Urinary bladder (tissue), 4 donors: ENCODE measurements around the gene VAC14. TPM values are rescaled to one million over a fixed set of nuclear protein-coding genes. Genes with fewer than 3 reads are reported as not detected.

Source experiments
- DNase-seq: peaks from one replicate; pipeline ENCODE4 v3.0.0-alpha.2; 2015; ENCODE audit errors: extremely low spot score
- H3K27ac ChIP-seq: one replicate; pipeline ENCODE4 v1.5.1; 2013; ENCODE audit warnings: low read depth, mild to moderate bottlenecking, moderate library complexity
- H3K36me3 ChIP-seq: one replicate; pipeline ENCODE4 v1.6.1; 2013; ENCODE audit warnings: mild to moderate bottlenecking, moderate library complexity; ENCODE audit not compliant: insufficient read depth
- H3K4me1 ChIP-seq: one replicate; pipeline ENCODE4 v1.6.1; 2013; ENCODE audit warnings: mild to moderate bottlenecking, moderate library complexity; ENCODE audit not compliant: insufficient read depth
- H3K4me3 ChIP-seq: one replicate; pipeline ENCODE4 v1.5.1; 2013; ENCODE audit warnings: low read depth, low read length
- WGBS: extraction: QIAGEN DNeasy Blood & Tissue Kit; methylation state at CpG from one replicate; pipeline ENCODE4 v1.1.7; 2013; 5-methylcytosine and 5-hydroxymethylcytosine counted together
- polyA plus RNA-seq: library from polyadenylated mRNA; stranded (reverse); fragments of 200-250 nt; gene quantifications from one replicate; pipeline ENCODE4 v1.2.3, GENCODE V29; 2013
- total RNA-seq: library from RNA; depleted of rRNA; stranded (reverse); fragments of >200 nt; gene quantifications from one replicate; pipeline ENCODE4 v1.2.3, GENCODE V29; 2014
- donor health status: healthy with polysubstance abuse.
- donor health status: healthy.

The VAC14 gene
- total and polyA plus RNA-seq, 2 donors = 9.6 to 31.4 TPM

GRCh38 chr16:70713342-70713741, 87.6 kb downstream of the VAC14 start:
- H3K4me3 ChIP-seq = no peak overlapping the region
- no peak for DNase-seq
- WGBS = 74% methylated on average over 5 of the region's 5 CpGs
- H3K4me1 ChIP-seq = no peaks in the 10 kb centered on the region
- H3K36me3 ChIP-seq = no peaks in the 10 kb centered on the region
- H3K27ac ChIP-seq = no peak overlapping the region

DNA sequence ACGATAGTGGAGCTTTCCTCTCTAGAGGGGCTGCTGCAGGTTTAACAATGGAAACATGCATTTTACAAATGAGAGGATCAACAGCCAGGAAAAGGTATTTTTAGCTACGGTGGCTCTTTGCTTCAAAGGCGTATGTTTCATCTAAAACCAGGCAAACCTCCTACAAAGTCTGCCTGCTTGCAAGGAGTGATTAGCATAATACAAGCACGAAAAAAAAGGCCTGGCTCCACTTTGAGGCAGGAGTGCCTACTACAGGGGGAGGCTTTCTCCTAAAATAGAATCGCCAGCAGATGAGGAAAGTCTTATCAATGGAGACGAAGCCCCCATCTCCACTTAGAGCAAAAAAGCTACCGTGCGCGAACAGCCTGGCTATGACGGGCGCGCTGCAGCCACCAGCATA, 88.0 kb downstream of the VAC14 start:
- Histone ChIP-seq H3K4me3 (no peak overlapping the region), H3K36me3 (no peaks in the 10 kb centered on the region), H3K27ac (no peak overlapping the region), H3K4me1 (no peaks in the 10 kb centered on the region)
- 90% methylated on average over 12 of the region's 12 CpGs for WGBS
- DNase-seq = no peak

GRCh38 chr16:70712359-70712758, 88.6 kb downstream of the VAC14 start:
- H3K36me3 ChIP-seq = no peaks in the 10 kb centered on the region
- no peak overlapping the region for H3K4me3 ChIP-seq
- DNase-seq = no peak
- WGBS = 86% methylated on average over 11 of the region's 11 CpGs
- H3K27ac ChIP-seq = no peak overlapping the region
- H3K4me1 ChIP-seq = no peaks in the 10 kb centered on the region

DNA sequence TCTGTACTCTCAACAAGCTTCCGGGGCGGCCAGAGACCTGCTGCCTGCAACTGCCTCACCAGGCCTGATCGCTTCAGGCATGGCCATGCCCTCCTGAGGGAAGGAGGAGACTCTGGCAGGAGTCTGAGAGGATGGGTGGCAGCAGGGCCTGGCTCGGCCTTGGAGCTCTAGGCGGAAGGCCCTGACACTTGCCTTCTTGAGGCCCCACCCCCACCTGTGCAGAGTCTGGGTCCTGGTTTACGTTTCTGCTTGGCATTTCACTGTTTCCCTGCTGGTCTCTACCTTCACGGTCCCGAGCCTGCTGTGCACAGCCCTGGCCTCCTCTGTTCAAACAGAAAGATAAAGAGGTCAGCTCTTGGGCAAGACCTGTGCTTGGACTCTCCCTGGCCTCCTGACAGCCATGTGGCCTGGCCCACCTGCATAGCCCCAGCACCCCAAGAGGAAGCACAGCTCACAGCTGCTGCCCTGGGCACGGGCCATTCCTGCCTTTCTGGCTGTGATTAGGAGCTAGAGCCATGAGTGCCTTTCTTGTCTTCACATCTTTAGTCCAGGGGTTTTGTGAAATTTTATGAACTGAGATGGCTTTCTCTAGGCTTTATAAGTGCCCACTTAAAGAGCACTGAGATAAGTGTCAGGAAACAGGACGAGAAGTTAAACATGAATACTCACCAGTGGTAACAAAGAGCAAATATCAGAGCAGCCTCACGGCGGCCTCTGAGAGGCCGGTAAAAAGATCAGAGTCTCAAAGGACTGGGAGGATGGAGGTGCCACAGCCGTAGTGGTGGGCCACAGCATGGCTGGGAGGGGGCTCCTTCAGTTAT, 89.5 kb downstream of the VAC14 start:
- no peak for DNase-seq
- Histone ChIP-seq H3K4me1 (no peaks in the 10 kb centered on the region), H3K4me3 (no peak overlapping the region), H3K36me3 (no peaks in the 10 kb centered on the region), H3K27ac (no peak overlapping the region)
- WGBS = 85% methylated on average over 14 of the region's 14 CpGs

DNA sequence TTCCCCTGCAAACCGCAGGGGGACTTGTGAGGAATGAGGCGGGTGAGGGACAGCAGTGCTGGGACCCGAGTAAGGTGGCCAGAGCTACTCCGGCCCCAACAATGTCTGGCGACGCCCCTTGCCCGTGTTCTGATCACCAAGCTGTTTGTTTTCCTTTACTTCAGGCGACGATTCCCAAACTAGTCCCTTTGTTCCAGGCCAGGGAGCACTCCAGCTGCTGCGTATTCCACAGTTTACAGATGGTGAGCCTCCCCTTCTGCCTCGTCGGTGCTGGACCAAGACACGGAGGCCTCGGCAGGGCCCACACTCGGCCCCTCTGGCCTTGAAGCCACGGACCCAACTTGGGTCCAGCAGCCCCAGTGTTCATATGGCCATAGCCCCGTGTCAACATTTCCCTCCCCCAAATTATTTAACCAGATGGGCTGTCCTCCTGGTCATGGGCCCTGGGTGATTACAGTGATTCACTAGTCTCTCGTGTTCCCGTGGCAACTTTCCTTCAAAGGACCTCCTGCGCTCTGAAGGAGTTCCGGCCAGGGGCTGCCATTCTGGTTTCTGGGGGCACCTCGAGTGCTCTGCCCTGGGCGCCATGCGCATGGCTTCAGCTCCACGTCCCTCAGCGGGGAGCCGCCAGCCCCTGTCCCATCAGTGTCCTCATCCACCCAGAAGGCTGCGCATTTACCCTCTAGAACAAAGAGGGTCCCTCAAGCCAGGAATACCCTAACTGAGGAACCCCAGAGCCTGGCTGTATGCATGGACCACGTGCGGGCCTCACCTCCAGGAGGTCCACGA, 90.3 kb downstream of the VAC14 start:
- no peaks in the 10 kb centered on the region for H3K36me3 ChIP-seq
- no peak for DNase-seq
- no peak overlapping the region for H3K4me3 ChIP-seq
- no peaks in the 10 kb centered on the region for H3K4me1 ChIP-seq
- 93% methylated on average over 31 of the region's 31 CpGs for WGBS
- no peak overlapping the region for H3K27ac ChIP-seq

DNA sequence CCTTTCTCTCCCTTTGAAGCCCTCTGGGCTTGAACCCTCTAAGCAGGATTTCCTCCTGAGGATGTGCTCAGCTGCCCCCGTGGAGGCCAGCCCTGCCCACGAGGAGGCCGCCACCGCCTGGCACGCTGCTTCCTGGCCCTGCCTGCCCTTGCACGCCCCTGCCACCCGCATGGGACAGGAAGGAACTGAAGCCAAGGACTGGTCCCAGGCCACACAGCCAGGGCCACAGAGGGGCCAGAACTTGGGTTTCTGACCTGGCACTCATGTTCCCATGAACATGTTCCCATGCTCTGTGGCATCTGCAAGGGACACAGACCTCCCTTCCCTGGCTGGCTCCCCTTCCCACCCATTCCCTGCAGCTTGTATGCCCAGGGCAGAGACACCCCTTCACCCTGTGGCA, 91.0 kb downstream of the VAC14 start:
- Histone ChIP-seq H3K27ac (no peak overlapping the region), H3K4me1 (no peaks in the 10 kb centered on the region), H3K4me3 (no peak overlapping the region), H3K36me3 (no peaks in the 10 kb centered on the region)
- 69% methylated on average over 7 of the region's 7 CpGs for WGBS
- no peak for DNase-seq

DNA sequence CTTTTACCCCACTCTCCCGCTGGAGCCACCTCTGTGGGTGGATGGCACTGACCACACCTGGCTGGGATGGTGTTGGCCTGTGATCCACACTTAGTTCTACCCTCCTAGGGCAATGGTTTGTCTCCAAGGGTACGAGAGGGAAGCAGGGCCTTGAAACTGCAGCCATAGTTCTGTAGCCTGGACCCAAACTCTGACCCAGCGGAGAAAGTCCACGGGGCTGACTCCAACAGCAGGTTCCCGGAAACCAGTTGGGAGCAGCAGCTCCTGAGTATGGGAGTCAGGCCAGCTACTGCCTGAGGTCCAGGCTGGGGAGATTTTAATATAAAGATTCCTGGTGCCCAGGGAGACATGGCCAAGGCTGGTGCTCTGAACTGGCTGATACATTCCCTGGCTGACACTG, 91.5 kb downstream of the VAC14 start:
- 91% methylated on average over 5 of the region's 5 CpGs for WGBS
- no peaks in the 10 kb centered on the region for H3K4me1 ChIP-seq
- no peak for DNase-seq
- no peaks in the 10 kb centered on the region for H3K36me3 ChIP-seq
- H3K27ac ChIP-seq = no peak overlapping the region
- H3K4me3 ChIP-seq = no peak overlapping the region

- Histone ChIP-seq H3K27ac (no peak overlapping the region), H3K36me3 (no peaks in the 10 kb centered on the region), H3K4me1 (no peaks in the 10 kb centered on the region), H3K4me3 (no peak overlapping the region)
- WGBS = 80% methylated on average over 20 of the region's 20 CpGs
- DNase-seq = no peak
Observed at GRCh38 chr16:70708366-70709246, 92.4 kb downstream of the VAC14 start.

DNA sequence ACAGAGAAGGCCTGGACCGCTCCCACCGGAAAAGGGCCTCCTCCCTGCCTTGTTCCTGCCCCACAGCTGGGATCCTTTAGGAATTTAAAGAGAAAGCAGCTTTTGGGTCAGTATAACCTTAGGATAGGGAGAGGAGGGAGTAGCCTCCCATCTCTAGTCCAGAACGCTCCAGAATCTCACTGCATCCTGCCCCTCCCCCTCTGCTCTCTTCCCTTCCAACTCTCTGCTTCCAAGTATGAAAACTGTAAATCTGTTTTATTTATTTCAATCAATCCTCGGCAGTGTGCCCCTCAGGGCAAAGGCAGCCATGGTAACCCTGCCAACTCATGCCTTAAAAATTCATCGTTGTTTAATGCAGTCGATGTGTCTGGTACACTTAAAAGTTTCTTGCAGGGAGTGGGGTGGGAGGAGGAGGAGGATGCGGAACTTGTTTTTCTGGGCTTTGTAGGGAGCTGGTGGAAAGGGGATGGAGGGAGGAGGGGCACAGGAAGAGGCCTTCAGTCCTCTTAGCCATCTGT, 94.0 kb downstream of the VAC14 start:
- H3K4me3 ChIP-seq = no peak overlapping the region
- DNase-seq = no peak
- H3K4me1 ChIP-seq = no peaks in the 10 kb centered on the region
- no peaks in the 10 kb centered on the region for H3K36me3 ChIP-seq
- no peak overlapping the region for H3K27ac ChIP-seq
- WGBS = 21% methylated on average over 7 of the region's 7 CpGs

DNA sequence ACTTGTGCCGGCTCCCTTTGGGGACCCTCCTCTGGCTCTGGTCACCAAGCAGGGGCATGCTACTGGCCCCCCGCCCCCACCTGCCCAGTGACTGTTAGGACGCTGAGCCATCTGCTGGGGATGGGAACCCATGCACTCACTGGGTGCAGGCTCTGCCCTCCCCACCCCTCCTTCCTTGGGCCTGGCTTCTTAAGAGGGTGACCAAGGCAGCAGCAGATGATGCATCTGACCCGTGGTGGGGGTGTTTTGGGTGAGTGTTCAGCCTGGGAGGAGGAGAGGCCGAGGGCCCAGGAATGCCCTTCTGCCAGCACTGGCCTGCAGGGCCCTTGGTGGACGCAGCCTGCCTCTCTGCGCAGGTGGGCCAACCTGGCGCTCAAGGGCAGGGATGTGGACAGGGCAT, 95.9 kb downstream of the VAC14 start:
- Histone ChIP-seq H3K36me3 (no peaks in the 10 kb centered on the region), H3K4me3 (no peak overlapping the region), H3K4me1 (no peaks in the 10 kb centered on the region), H3K27ac (no peak overlapping the region)
- 91% methylated on average over 8 of the region's 8 CpGs for whole genome bisulfite sequencing
- no peak for DNase-seq

GRCh38 chr16:70704586-70704985, 96.4 kb downstream of the VAC14 start:
- H3K4me1 ChIP-seq = no peaks in the 10 kb centered on the region
- H3K27ac ChIP-seq = no peak overlapping the region
- no peaks in the 10 kb centered on the region for H3K36me3 ChIP-seq
- no peak overlapping the region for H3K4me3 ChIP-seq
- 83% methylated on average over 11 of the region's 11 CpGs for WGBS
- no peak for DNase-seq

DNA sequence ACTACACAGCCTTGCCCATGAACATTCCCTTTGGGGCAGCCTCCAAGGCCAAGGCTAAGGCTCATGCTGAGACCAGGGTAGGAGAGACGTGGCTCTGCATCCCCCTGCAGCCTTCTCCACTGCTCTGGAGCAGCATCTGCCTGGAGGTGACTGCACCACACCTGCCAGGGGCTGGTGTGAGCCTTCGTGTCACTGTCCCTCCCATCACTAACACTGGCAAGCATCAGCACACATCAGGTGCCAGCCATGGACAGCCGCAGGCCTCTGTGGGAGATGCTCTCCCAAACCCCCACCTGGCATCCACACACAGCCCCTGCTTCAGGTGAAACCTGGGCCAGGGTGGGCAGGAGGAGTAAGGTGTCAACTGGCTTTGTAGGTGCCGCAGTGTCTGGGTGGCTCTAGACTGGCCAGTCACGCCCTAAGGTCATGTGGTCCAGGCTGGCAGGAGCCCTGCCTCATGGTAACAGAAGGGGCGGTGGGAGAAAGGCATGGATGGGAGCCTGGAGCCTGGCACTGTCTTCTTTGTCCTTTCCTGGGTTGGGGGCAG, 97.0 kb downstream of the VAC14 start:
- no peaks in the 10 kb centered on the region for H3K4me1 ChIP-seq
- no peak for DNase-seq
- H3K36me3 ChIP-seq = no peaks in the 10 kb centered on the region
- H3K4me3 ChIP-seq = no peak overlapping the region
- H3K27ac ChIP-seq = peak overlapping the region; percentile 0
- 78% methylated on average over 6 of the region's 6 CpGs for WGBS
